Small intestine (tissue), 7 donors: ENCODE results near the gene CYP27B1. TPM values are rescaled to one million over a fixed set of nuclear protein-coding genes. Genes with fewer than 3 reads are reported as not detected.
"Not testable (repeated sequence)": the region's sequence is repeated elsewhere in the genome, so short reads cannot be mapped to it uniquely, and the experiment has no call there.

Experiments
- DNase-seq, 2 donors: peaks; one replicate each; pipeline versions ENCODE4 v3.0.0 to v3.0.0-alpha.2; 2013
- FAIRE-seq: peaks from 2 replicates; lab custom pipeline; 2012; peaks lifted over from hg19 to GRCh38; lab: Jason Lieb, UNC
- H3K27ac ChIP-seq, 3 donors: one replicate each; pipeline ENCODE4 v1.5.1; 2013; ENCODE audit warnings: low read length in 2 of 3, mild to moderate bottlenecking in 2 of 3, control low read depth in 1 of 3, inconsistent platforms in 1 of 3, low read depth in 1 of 3, moderate library complexity in 1 of 3
- H3K27me3 ChIP-seq, 3 donors: one replicate each; pipeline ENCODE4 v1.6.1; 2013; ENCODE audit warnings: low read length in 3 of 3, inconsistent platforms in 1 of 3; ENCODE audit not compliant: control insufficient read depth in 3 of 3, insufficient read depth in 3 of 3
- H3K36me3 ChIP-seq, 3 donors: one replicate each; pipeline ENCODE4 v1.6.1; 2013; ENCODE audit warnings: low read length in 3 of 3, inconsistent platforms in 1 of 3, low read depth in 1 of 3, mild to moderate bottlenecking in 1 of 3, moderate library complexity in 1 of 3; ENCODE audit not compliant: control insufficient read depth in 3 of 3, insufficient read depth in 2 of 3
- H3K4me1 ChIP-seq, 3 donors: one replicate each; pipeline ENCODE4 v1.6.1; 2013; ENCODE audit warnings: low read length in 2 of 3, inconsistent platforms in 1 of 3, low read depth in 1 of 3, mild to moderate bottlenecking in 1 of 3, moderate library complexity in 1 of 3; ENCODE audit not compliant: control insufficient read depth in 3 of 3, insufficient read depth in 2 of 3
- H3K4me3 ChIP-seq, 3 donors: one replicate each; pipeline ENCODE4 v1.5.1; 2013; ENCODE audit warnings: low read length in 3 of 3, control low read depth in 1 of 3, inconsistent platforms in 1 of 3, low read depth in 1 of 3, mild to moderate bottlenecking in 1 of 3, moderate library complexity in 1 of 3
- H3K9me3 ChIP-seq, 2 donors: one replicate each; pipeline ENCODE4 v1.6.1; 2013; ENCODE audit warnings: low read depth in 1 of 2, low read length in 1 of 2; ENCODE audit not compliant: control insufficient read depth in 2 of 2, insufficient read depth in 1 of 2
- whole genome bisulfite sequencing, 3 donors: extraction: QIAGEN DNeasy Blood & Tissue Kit; methylation state at CpG; one replicate each; pipeline ENCODE4 v1.1.7; 2013; 5-methylcytosine and 5-hydroxymethylcytosine counted together
- polyA plus RNA-seq, 4 donors: library from polyadenylated mRNA; stranded (reverse) in 3 of 4; unstranded in 1 of 4; fragments of 200-250 nt in 3 of 4; fragments of 120-200 nt in 1 of 4; gene quantifications; one replicate each; pipeline versions ENCODE4 v1.2.1 to v1.2.3, GENCODE V29; 2013
- donor health status: healthy with polysubstance abuse.
- donor health status: control.
- donor health status: control.
- donor health status: Bipolar disorder and iron deficiency.
- donor health status: healthy.

CYP27B1 gene
- polyA plus RNA-seq, 4 donors = 0.27 to 1.7 (median 1.2) TPM

- Histone ChIP-seq H3K27ac (no peak overlapping the region), H3K4me1 (no peaks in the 10 kb centered on the region), H3K4me3 (no peak overlapping the region), H3K27me3 (peaks cover 0 to under 1% (median 0%) of the 10 kb centered on the region in 3 donors), H3K36me3 (peaks cover 16 to 68% (median 30%) of the 10 kb centered on the region in 3 donors), H3K9me3 (no peaks in the 10 kb centered on the region)
- FAIRE-seq = no peak
- DNase-seq = no peak
- 97 to 99% (median 97%) methylated on average over 15 of the region's 15 CpGs for WGBS, 3 donors
Measured at GRCh38 chr12:57718641-57719528, 48.0 kb downstream of the CYP27B1 start.

- WGBS, 3 donors = 96 to 97% (median 97%) methylated on average over 22 of the region's 22 CpGs
- Histone ChIP-seq H3K27me3 (no peaks in the 10 kb centered on the region), H3K27ac (no peak overlapping the region), H3K9me3 (no peaks in the 10 kb centered on the region), H3K36me3 (peaks cover 19 to 72% (median 30%) of the 10 kb centered on the region in 3 donors), H3K4me1 (no peaks in the 10 kb centered on the region), H3K4me3 (no peak overlapping the region)
- FAIRE-seq = no peak
- DNase-seq = no peak
Measured at GRCh38 chr12:57717846-57718640, 48.8 kb downstream of the CYP27B1 start.

GRCh38 chr12:57717131-57717530, 49.7 kb downstream of the CYP27B1 start:
- H3K36me3 ChIP-seq = peaks cover 24 to 75% (median 30%) of the 10 kb centered on the region in 3 donors
- no peaks in the 10 kb centered on the region for H3K4me1 ChIP-seq
- H3K9me3 ChIP-seq = no peaks in the 10 kb centered on the region
- no peaks in the 10 kb centered on the region for H3K27me3 ChIP-seq
- no peak overlapping the region for H3K27ac ChIP-seq
- DNase-seq (no peak), FAIRE-seq (no peak)
- WGBS, 3 donors = 97 to 98% (median 97%) methylated on average over 5 of the region's 5 CpGs
- no peak overlapping the region for H3K4me3 ChIP-seq

GRCh38 chr12:57716305-57716704, 50.6 kb downstream of the CYP27B1 start:
- FAIRE-seq (no peak), DNase-seq (no peak)
- no peak overlapping the region for H3K4me3 ChIP-seq
- peaks cover 21 to 70% (median 30%) of the 10 kb centered on the region in 3 donors for H3K36me3 ChIP-seq
- no peaks in the 10 kb centered on the region for H3K4me1 ChIP-seq
- H3K27me3 ChIP-seq = no peaks in the 10 kb centered on the region
- no peak overlapping the region for H3K27ac ChIP-seq
- WGBS, 3 donors = 95 to 100% (median 97%) methylated on average over 4 of the region's 4 CpGs
- peaks cover 0 to 2% of the 10 kb centered on the region in 2 donors for H3K9me3 ChIP-seq

GRCh38 chr12:57715786-57716185, 51.1 kb downstream of the CYP27B1 start:
- WGBS, 3 donors = 94 to 97% (median 94%) methylated on average over 12 of the region's 12 CpGs
- DNase-seq = no peak

GRCh38 chr12:57715036-57715748, 51.7 kb downstream of the CYP27B1 start:
- not testable (repeated sequence) for H3K9me3 ChIP-seq, H3K4me1 ChIP-seq, FAIRE-seq, DNase-seq, H3K4me3 ChIP-seq, H3K27ac ChIP-seq, H3K27me3 ChIP-seq
- peaks cover 14 to 59% (median 24%) of the 10 kb centered on the region in 3 donors for H3K36me3 ChIP-seq
- WGBS, 3 donors = 93 to 97% (median 95%) methylated on average over 6 of the region's 6 CpGs

More at GRCh38 chr12:57715786-57716185, 51.1 kb downstream of the CYP27B1 start:
- Histone ChIP-seq H3K9me3 (peaks cover 0 to 2% of the 10 kb centered on the region in 2 donors), H3K27me3 (no peaks in the 10 kb centered on the region), H3K27ac (no peak overlapping the region), H3K36me3 (peaks cover 19 to 65% (median 25%) of the 10 kb centered on the region in 3 donors), H3K4me1 (no peaks in the 10 kb centered on the region), H3K4me3 (no peak overlapping the region)
- FAIRE-seq = no peak

GRCh38 chr12:57713209-57713608, 53.7 kb downstream of the CYP27B1 start:
- H3K36me3 ChIP-seq = peaks cover 12 to 46% (median 16%) of the 10 kb centered on the region in 3 donors
- 91 to 98% (median 93%) methylated on average over 5 of the region's 5 CpGs for WGBS, 3 donors
- no peak overlapping the region for H3K27ac ChIP-seq
- H3K27me3 ChIP-seq = no peaks in the 10 kb centered on the region
- no peak overlapping the region for H3K4me3 ChIP-seq
- FAIRE-seq (no peak), DNase-seq (no peak)
- H3K4me1 ChIP-seq = no peaks in the 10 kb centered on the region
- H3K9me3 ChIP-seq = peaks cover 0 to 2% of the 10 kb centered on the region in 2 donors

GRCh38 chr12:57712701-57713100, 54.2 kb downstream of the CYP27B1 start:
- Histone ChIP-seq H3K9me3 (peaks cover 0 to 2% of the 10 kb centered on the region in 2 donors), H3K36me3 (peaks cover 7 to 44% (median 16%) of the 10 kb centered on the region in 3 donors), H3K27ac (no peak overlapping the region), H3K4me1 (no peaks in the 10 kb centered on the region), H3K4me3 (no peak overlapping the region), H3K27me3 (no peaks in the 10 kb centered on the region)
- WGBS, 3 donors = 93 to 96% (median 96%) methylated on average over 3 of the region's 3 CpGs
- no peak for FAIRE-seq
- no peak for DNase-seq
